Measurements from ENCODE around the gene SULT1C3.

GRCh38 chr2:108304975-108305374 is 65.2 kb downstream of the SULT1C3 start:
- TF ChIP-seq POLR2AphosphoS5 (IDR thresholded peaks at IDR 0.05; ENCODE audit: low read depth, low read length) (no peak), REST (IDR thresholded peaks at IDR 0.05; ENCODE audit: insufficient read depth in 1 of 2, low read depth in 2 of 2, low read length in 2 of 2) (no peak), TAF1 (IDR thresholded peaks at IDR 0.05; ENCODE audit: borderline replicate concordance, insufficient read depth, low read length) (no peak), SIN3A (IDR thresholded peaks at IDR 0.05; ENCODE audit: borderline replicate concordance, insufficient read depth, low read length) (no peak), FOXP2 (optimal IDR thresholded peaks at IDR 0.05; ENCODE audit: borderline replicate concordance, extremely low read depth, extremely low read length, insufficient read depth) (no peak)
